ENCODE results near the gene PRSS50. TPM values are rescaled to one million over a fixed set of nuclear protein-coding genes. Genes with fewer than 3 reads are reported as not detected.
"Not testable (repeated sequence)": the region's sequence is repeated elsewhere in the genome, so short reads cannot be mapped to it uniquely, and the experiment has no call there.

The PRSS50 gene
- total RNA-seq, 1 donor = under 0.01 TPM

DNA sequence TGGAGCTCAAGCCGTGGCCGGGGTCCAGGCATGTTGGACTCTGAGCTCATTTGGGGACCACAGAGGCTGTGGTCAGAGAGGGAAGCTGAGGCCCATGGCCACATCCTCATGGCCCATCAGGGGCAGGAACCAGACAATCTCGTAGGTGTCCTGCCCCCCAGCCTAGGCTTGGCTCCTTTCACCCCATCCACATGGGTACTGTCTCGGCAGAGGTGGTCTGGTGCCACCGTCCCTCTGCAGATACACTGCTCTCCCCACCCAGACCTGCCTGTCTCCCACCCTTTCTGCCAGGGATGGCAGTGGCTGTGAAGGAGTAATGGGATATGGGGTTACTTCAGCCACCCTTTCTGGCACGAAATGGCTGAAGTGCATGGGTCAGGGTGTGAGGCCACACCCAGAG lies 7.9 kb downstream of the PRSS50 start:
- DNase-seq (ENCODE audit: low read depth in 2 of 3, low spot score in 2 of 3) = no peak

- no peak for DNase-seq (ENCODE audit: low read depth in 2 of 3, low spot score in 2 of 3)
These were observed 8.5 kb downstream of the PRSS50 start for GRCh38 chr3:46709157-46709654.

- DNase-seq (ENCODE audit: low read depth in 2 of 3, low spot score in 2 of 3) = no peak
These were observed 9.1 kb downstream of the PRSS50 start for GRCh38 chr3:46708401-46709156.

- no peak for DNase-seq (ENCODE audit: low read depth in 2 of 3, low spot score in 2 of 3)
These were observed 10.1 kb downstream of the PRSS50 start for GRCh38 chr3:46707601-46708011.

DNA sequence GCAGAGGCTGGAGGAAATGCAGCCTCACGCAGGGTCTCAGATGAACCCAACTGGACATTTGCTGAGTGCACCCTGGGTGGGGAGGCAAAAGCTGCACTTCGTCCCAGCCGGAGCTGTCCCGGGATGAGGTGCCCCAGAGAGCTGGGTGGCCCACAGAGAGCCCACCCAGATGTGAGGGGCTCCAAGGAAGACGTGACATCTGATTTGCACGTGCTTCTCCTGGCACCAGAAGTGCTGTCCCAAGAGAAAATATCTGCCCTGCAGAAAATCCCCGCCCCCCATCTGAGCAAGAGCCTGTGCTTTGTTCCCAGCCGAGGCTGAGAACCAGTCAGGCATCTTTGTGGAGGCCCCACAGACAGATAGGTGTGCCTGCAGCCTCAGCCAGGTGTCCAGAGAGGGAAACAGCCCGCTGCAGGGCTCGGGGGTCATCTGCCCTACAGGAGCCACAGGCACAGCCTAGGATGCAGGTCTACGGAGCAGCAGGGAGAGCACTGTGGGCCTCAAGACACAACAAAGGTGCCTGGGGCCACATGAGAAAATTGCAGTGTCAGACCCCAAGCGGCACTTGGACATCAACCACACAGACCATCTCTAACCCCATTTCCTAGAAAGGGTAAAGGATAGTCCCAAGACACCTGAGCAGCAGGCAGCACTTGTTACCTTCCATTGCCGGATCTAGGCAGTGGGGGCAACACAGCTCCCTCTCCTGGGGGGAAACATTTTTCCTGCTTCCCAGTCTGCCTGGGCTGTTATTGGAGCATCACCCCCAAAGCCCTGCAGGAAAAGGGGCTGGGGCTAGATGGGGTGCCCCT lies 10.7 kb downstream of the PRSS50 start:
- DNase-seq (ENCODE audit: low read depth in 2 of 3, low spot score in 2 of 3) = no peak

DNA sequence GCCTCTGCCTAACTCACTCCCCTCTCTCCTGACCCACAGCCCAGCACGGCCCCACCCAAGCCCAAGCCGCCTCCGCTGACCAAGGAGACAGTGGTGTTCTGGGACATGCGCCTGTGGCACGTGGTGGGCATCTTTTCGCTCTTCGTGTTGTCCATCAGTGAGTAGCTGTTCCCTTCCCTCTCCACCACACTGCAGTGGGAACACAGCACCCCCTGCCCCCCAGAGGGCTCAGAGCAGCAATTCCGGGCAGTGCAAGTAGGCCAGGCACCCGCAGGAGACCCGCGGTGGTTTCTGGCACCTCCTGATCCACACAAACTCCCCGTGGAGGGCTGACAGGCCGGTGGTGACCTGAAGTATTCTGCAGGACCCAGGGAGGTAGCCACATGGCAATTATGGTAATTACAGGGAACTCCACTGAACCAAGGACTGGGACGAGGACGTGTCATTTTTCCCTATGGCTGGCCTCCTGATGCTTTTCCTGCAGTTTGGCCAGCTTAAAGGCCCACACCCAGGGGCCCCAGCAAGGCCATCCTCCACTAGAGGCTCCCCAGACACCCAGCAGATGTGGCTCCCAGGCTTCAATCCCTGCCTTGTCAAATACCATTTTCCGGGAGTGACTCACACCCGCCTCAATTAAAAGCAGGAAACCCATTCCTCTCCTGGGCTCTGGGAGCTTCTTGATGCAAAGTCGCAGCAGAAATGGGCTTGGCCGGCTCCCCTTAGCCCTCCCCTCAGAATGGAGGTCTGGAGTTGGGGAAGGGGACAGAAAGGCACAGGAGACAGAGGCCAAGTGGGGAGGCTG lies 11.7 kb downstream of the PRSS50 start:
- no peak for DNase-seq (ENCODE audit: low read depth in 2 of 3, low spot score in 2 of 3)

DNA sequence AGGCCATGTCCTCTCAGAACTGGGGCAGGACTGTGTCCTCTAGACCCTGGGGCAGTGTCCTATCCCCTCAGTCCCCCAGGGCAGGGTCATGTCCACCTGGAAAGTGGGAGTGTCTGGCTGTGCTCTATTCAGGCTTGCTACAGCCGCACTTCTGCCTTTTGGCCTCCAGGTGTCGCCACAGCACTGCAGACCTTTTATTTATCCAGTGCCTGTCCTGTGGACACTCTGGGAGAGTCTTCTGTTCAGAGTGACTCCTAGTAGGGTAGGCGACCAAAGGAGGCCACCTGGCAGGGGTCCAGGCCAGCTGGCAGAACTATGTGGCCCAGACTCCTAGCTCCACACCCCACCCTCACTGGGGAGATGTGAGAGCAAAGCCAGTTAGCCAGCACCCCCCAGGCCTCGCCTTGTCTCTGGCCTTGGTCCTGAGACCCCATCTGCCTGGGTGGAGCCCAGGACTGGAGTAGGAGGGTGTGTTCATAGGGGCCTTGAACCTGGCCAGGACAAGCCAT lies 12.6 kb downstream of the PRSS50 start:
- DNase-seq (ENCODE audit: low read depth in 2 of 3, low spot score in 2 of 3) = peak; percentile 50 to 76 (median 61)

- not testable (repeated sequence) for DNase-seq (ENCODE audit: low read depth in 2 of 3, low spot score in 2 of 3)
These were observed 13.3 kb downstream of the PRSS50 start for GRCh38 chr3:46704346-46704745.

- DNase-seq (ENCODE audit: low read depth in 2 of 3, low spot score in 2 of 3) = no peak
These were observed 14.6 kb downstream of the PRSS50 start for GRCh38 chr3:46703013-46703520.

DNA sequence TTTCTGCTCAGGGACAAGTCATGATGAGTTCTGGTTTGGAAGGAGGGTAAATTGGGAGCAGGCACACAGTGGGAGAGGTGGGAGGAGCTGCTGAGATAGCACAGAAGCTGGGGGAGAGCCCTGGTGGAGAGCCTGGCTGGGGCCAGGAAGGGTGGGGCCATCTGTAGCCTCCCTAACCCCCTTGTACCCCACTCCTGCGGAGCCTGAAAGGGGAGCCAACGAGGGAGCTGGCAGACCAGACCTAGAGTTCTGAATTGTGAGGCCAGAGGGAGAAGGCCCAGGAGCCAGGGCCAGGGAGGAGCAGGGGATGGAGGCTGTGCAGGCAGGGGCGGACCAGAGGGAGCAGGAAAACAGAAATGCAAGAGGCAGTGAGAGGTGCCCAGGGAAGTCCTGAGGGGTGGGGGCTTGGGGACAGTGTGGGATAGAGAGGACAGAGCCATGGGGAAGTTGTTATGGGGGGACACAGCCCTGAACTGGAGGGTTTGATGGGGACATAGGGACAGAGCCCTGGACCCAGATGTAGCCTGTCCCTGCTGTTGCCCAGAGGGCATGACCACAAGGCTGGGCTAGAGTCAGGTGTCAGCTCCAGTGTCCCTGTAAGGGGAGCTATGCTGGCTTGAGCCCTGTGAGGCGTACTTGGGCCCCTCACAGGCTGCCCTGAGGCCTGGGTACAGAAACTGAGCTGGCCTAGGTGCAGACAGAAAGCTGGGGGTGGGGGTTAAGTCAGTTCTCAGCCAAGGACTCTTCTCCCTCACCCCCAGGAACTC lies 15.2 kb downstream of the PRSS50 start:
- no peak for DNase-seq (ENCODE audit: low read depth in 2 of 3, low spot score in 2 of 3)

- DNase-seq (ENCODE audit: low read depth in 2 of 3, low spot score in 2 of 3) = no peak
These were observed 16.3 kb downstream of the PRSS50 start, which contains the start of gene TMIE for GRCh38 chr3:46701181-46701939. TSS of gene TMIE (plus strand) at chr3:46701392. CDS start at chr3:46701488, 96 bp downstream.

- no peak for DNase-seq (ENCODE audit: low read depth in 2 of 3, low spot score in 2 of 3)
These were observed 16.9 kb downstream of the PRSS50 start for GRCh38 chr3:46700772-46701171.

- DNase-seq (ENCODE audit: low read depth in 2 of 3, low spot score in 2 of 3) = no peak
These were observed 17.8 kb downstream of the PRSS50 start for GRCh38 chr3:46699676-46700523.

DNA sequence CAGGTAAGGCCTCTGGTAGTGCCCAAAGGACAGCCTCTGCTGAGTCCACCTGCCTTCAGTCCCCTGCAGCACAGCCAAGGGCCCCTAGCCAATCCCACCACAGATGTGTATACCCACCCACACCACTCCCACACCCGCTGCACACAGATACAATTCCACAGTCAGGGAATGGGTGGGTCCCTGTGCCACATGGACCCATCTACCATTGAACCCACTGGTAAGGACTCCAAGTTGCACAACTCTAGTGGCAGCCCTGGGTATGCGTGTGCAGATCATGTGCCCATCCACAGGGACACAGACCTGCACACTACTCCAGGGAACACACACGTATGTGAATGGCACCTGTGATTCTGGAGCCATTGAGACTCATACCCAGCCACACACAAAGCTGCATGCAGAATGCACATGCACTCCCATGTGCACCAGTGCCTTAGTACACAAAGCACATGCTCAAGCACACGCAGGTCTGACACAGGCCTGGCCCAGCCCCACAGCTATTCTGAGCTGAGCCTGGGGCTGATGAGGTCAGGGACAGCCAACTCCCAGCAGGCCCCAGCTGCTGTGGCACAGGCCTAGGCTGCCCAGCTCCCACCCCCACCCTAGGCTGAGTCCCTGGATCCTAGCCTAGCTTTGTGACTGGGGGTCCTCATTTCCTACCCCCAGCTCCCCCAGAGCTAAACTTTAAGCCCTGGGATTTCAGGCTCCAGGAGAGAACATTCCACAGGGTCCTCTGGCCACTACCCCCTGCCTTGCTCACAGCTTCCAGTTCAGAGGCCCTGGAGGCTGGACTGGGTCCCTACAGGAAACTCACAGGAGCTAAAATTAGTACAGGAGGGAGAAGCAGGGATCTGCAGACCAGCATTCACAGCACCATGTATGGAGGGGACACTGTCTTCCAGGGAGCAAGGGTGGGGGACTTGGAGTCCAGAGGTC lies 21.4 kb downstream of the PRSS50 start:
- DNase-seq (ENCODE audit: low read depth in 2 of 3, low spot score in 2 of 3) = no peak

DNA sequence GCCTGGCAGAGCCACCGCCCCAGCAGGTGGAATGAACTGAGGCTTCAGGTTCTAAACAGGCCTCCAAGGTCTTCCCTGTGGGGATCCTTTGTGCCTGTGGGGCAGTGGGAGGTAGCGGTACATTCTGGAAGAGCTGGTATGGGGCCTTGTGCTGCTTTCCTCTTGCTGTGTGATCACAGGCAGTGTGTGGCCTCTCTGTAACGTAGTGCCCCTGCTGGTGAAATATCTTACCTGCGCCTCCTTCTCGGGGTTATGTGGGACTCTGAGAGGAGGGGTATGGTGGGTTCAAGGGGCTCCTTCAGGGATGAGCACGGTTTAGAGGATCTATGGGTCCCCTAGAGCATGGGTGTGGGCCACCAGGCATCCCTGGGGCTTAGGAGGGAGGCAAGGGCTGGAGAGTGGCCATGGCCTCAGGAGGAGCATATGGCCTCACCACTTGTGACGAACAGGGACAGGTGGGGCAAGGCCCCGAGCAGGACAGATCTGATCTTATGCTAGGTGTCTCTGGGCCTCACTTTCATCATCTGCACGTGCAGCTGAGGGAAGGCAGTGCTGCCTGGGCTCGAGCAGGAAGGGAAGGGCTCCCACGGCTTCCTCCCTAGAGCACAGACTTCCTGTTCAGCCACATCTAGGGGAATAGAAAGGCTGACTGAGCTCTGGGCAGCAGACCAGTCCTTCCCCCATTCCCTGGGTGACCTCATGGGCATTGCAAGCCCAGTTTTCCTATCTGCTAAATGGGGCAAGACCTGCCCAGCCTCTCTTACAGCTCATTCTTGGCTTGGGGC lies 22.3 kb downstream of the PRSS50 start:
- DNase-seq (ENCODE audit: low read depth in 2 of 3, low spot score in 2 of 3) = peak; percentile 25 to 50 (median 38)

- DNase-seq (ENCODE audit: low read depth in 2 of 3, low spot score in 2 of 3) = no peak
These were observed 23.1 kb downstream of the PRSS50 start for GRCh38 chr3:46694520-46694919.

Measured in hematopoietic multipotent progenitor cell (in vitro differentiated cells).